Measurements from ENCODE around the gene SCUBE2.

The SCUBE2 gene

DNA sequence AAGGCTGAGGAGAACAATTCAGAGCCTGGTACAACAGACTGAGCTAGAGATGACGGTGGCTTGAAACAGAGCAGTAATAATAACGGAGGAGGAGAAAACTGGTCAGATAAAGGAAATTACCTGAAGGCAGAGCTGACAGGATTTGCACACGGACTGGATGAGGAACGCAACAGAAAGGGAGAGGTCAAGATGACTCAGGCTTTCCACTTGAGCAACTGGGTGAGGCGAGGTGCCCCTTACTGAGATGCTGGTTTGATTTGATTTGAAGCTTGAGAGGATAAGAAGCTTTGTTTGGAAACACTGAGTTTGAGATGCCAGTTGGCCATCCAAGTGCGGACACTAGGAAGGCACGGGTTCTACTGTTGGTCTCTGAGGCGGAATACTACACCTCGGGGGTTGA, 52.2 kb downstream of the SCUBE2 start:
- Histone ChIP-seq H3K9me3 (no peaks in the 10 kb centered on the region), H3K27ac (no peak overlapping the region)
- no peak for TF ChIP-seq CTCF (IDR thresholded peaks at IDR 0.05)

GRCh38 chr11:9038541-9038940, 52.9 kb downstream of the SCUBE2 start:
- no peak overlapping the region for H3K27ac ChIP-seq

More for the DNA sequence above, 52.2 kb downstream of the SCUBE2 start:
- no peaks in the 10 kb centered on the region for H3K4me1 ChIP-seq (ENCODE audit: control insufficient read depth in 1 of 2, insufficient read depth in 1 of 2, low read depth in 1 of 2, low read length in 1 of 2)
- peaks cover 19% of the 10 kb centered on the region for H3K27me3 ChIP-seq
- H3K4me3 ChIP-seq (ENCODE audit: low read depth in 1 of 2, low read length in 1 of 2): no peak overlapping the region
- H3K36me3 ChIP-seq: no peaks in the 10 kb centered on the region

GRCh38 chr11:9037963-9038362, 53.4 kb downstream of the SCUBE2 start:
- peaks cover 17% of the 10 kb centered on the region for H3K27me3 ChIP-seq
- H3K4me1 ChIP-seq (ENCODE audit: control insufficient read depth in 1 of 2, insufficient read depth in 1 of 2, low read depth in 1 of 2, low read length in 1 of 2): no peaks in the 10 kb centered on the region
- TF ChIP-seq CTCF (IDR thresholded peaks at IDR 0.05): no peak
- H3K9me3 ChIP-seq: no peaks in the 10 kb centered on the region
- no peak overlapping the region for H3K4me3 ChIP-seq (ENCODE audit: low read depth in 1 of 2, low read length in 1 of 2)
- H3K36me3 ChIP-seq: no peaks in the 10 kb centered on the region
- no peak overlapping the region for H3K27ac ChIP-seq

More at GRCh38 chr11:9038541-9038940, 52.9 kb downstream of the SCUBE2 start:
- Histone ChIP-seq H3K4me3 (ENCODE audit: low read depth in 1 of 2, low read length in 1 of 2) (no peak overlapping the region), H3K36me3 (no peaks in the 10 kb centered on the region), H3K27me3 (peaks cover 19% of the 10 kb centered on the region), H3K4me1 (ENCODE audit: control insufficient read depth in 1 of 2, insufficient read depth in 1 of 2, low read depth in 1 of 2, low read length in 1 of 2) (no peaks in the 10 kb centered on the region), H3K9me3 (no peaks in the 10 kb centered on the region)
- TF ChIP-seq CTCF (IDR thresholded peaks at IDR 0.05): no peak

GRCh38 chr11:9037046-9037780, 54.2 kb downstream of the SCUBE2 start:
- Histone ChIP-seq H3K36me3 (no peaks in the 10 kb centered on the region), H3K9me3 (no peaks in the 10 kb centered on the region), H3K27ac (no peak overlapping the region), H3K27me3 (peaks cover 9% of the 10 kb centered on the region), H3K4me3 (ENCODE audit: low read depth in 1 of 2, low read length in 1 of 2) (no peak overlapping the region), H3K4me1 (ENCODE audit: control insufficient read depth in 1 of 2, insufficient read depth in 1 of 2, low read depth in 1 of 2, low read length in 1 of 2) (no peaks in the 10 kb centered on the region)
- no peak for TF ChIP-seq CTCF (IDR thresholded peaks at IDR 0.05)

DNA sequence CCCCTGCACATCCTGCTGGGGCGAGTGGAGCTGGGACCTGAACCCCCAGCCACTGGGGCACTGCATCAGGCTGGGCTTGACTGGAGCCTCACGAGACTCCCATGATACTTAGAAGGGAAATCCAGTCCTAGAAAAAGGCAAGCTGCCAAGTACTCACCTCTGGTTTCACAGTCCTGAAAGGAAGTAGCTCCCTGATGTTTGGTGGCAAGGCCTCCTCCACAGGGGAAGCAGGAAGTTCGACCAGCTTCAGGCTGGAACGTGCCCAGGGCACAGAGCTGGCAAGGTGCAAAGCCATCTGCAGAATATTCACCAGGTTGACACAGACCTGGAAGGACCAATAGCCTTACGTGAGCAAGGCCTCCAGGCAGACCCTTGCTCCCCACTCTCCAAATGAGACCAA, 60.8 kb downstream of the SCUBE2 start:
- H3K36me3 ChIP-seq: no peaks in the 10 kb centered on the region
- no peaks in the 10 kb centered on the region for H3K27me3 ChIP-seq
- TF ChIP-seq CTCF (IDR thresholded peaks at IDR 0.05): no peak
- H3K9me3 ChIP-seq: no peaks in the 10 kb centered on the region
- no peak overlapping the region for H3K27ac ChIP-seq
- H3K4me1 ChIP-seq (ENCODE audit: control insufficient read depth in 1 of 2, insufficient read depth in 1 of 2, low read depth in 1 of 2, low read length in 1 of 2): no peaks in the 10 kb centered on the region
- no peak overlapping the region for H3K4me3 ChIP-seq (ENCODE audit: low read depth in 1 of 2, low read length in 1 of 2)

Measured in neutrophil (primary cell).